AG04450 (cell line): ENCODE results near the gene FAM83C. TPM values are rescaled to one million over a fixed set of nuclear protein-coding genes. Genes with fewer than 3 reads are reported as not detected.
"Not testable (repeated sequence)": the region's sequence is repeated elsewhere in the genome, so short reads cannot be mapped to it uniquely, and the experiment has no call there.

Experiments
- CTCF ChIA-PET: fragments of 300-600, 350-600 bp; formaldehyde crosslinking; extraction: SDS; loops from one replicate; lab custom pipeline; 2022; ENCODE audit warnings: antibody characterized with exemption, inconsistent platforms; lab: Charles Lee
- POLR2A ChIA-PET: fragments of 350-600 bp; formaldehyde crosslinking; extraction: SDS; loops from one replicate; lab custom pipeline; 2021; ENCODE audit warnings: antibody characterized with exemption, inconsistent platforms; lab: Yijun Ruan, JAX
- DNase-seq: peaks from one replicate; pipeline ENCODE4 v3.0.0-alpha.2; 2011; ENCODE audit warnings: low read depth, low spot score
- H3K27ac ChIP-seq: one replicate; pipeline ENCODE4 v1.5.1; 2012; ENCODE audit warnings: low read depth, low read length, control low read depth
- H3K27me3 ChIP-seq: one replicate; pipeline ENCODE4 v1.6.0; 2012; ENCODE audit warnings: low read length; ENCODE audit not compliant: control insufficient read depth, insufficient read depth
- H3K4me3 ChIP-seq: 2 replicates; pipeline ENCODE4 v1.5.1; 2011; ENCODE audit warnings: mild to moderate bottlenecking, low read depth, low read length, control low read depth
- H3K9me3 ChIP-seq: 2 replicates; pipeline ENCODE4 v1.5.1; 2012; ENCODE audit warnings: low read length; ENCODE audit not compliant: control insufficient read depth, insufficient read depth
- CTCF ChIP-seq: IDR thresholded peaks from 2 replicates; pipeline ENCODE4 v1.5.1; 2011; ENCODE audit warnings: low read depth, low read length, control low read depth, inconsistent platforms
- polyA plus RNA-seq: library from polyadenylated mRNA; depleted of rRNA; stranded (reverse); fragments of >200 nt; gene quantifications from 2 replicates; pipeline ENCODE4 v1.2.3, GENCODE V29; 2011

The FAM83C gene
- polyA plus RNA-seq, 1 experiment, result not detected

- peak overlapping the region; percentile 47 for H3K27ac ChIP-seq
- H3K27me3 ChIP-seq, H3K4me3 ChIP-seq, H3K9me3 ChIP-seq: not testable (repeated sequence)
- ChIA-PET CTCF (interaction anchor here (0.5 to 4.2 kb wide), 10 partner anchors 22 to 419 kb away, joined by 3 to 33 read pairs (median 6); no protein-coding TSS in a partner anchor), POLR2A (interaction anchor here (0.6 to 0.7 kb wide), 5 partner anchors 12 to 260 kb away, joined by 3 to 8 read pairs (median 5); no protein-coding TSS in a partner anchor)
- TF ChIP-seq CTCF, result peak; percentile 31
- DNase-seq, result peak; percentile 34
Observed at GRCh38 chr20:35262731-35263531, 29.3 kb downstream of the FAM83C start.

GRCh38 chr20:35262321-35262720 is 29.9 kb downstream of the FAM83C start:
- H3K27me3 ChIP-seq, H3K27ac ChIP-seq, DNase-seq, CTCF ChIA-PET, H3K4me3 ChIP-seq, H3K9me3 ChIP-seq: not testable (repeated sequence)
- POLR2A ChIA-PET, result interaction anchor here (0.7 kb wide), 1 partner anchor 28 kb away, joined by 13 read pairs; no protein-coding TSS in a partner anchor

- POLR2A ChIA-PET, result no interaction called here
- CTCF ChIA-PET, result interaction anchor here (0.6 to 1.8 kb wide), 3 partner anchors 29 to 164 kb away, joined by 3 to 5 read pairs (median 3); no protein-coding TSS in a partner anchor
- TF ChIP-seq CTCF, result no peak
- H3K27me3 ChIP-seq, result no peaks in the 10 kb centered on the region
- H3K9me3 ChIP-seq, result no peaks in the 10 kb centered on the region
- no peak for DNase-seq
- H3K4me3 ChIP-seq, result no peak overlapping the region
- no peak overlapping the region for H3K27ac ChIP-seq
Observed at GRCh38 chr20:35260426-35260825, 31.8 kb downstream of the FAM83C start.

- no peak for DNase-seq
- TF ChIP-seq CTCF, result no peak
- ChIA-PET CTCF (no interaction called here), POLR2A (no interaction called here)
- H3K4me3 ChIP-seq, result no peak overlapping the region
- no peak overlapping the region for H3K27ac ChIP-seq
- H3K9me3 ChIP-seq, result no peaks in the 10 kb centered on the region
- no peaks in the 10 kb centered on the region for H3K27me3 ChIP-seq
Observed at GRCh38 chr20:35257175-35257909, 34.9 kb downstream of the FAM83C start.

GRCh38 chr20:35254448-35254999 is 37.7 kb downstream of the FAM83C start:
- TF ChIP-seq CTCF, result no peak
- H3K27ac ChIP-seq, result no peak overlapping the region
- no peak overlapping the region for H3K4me3 ChIP-seq
- H3K27me3 ChIP-seq, result no peaks in the 10 kb centered on the region
- POLR2A ChIA-PET, result no interaction called here
- H3K9me3 ChIP-seq, result no peaks in the 10 kb centered on the region
- CTCF ChIA-PET, result interaction anchor here (0.7 to 1.4 kb wide), 2 partner anchors 193 to 1558 kb away, joined by 4 to 8 read pairs; no protein-coding TSS in a partner anchor
- DNase-seq, result no peak
